ENCODE results near the gene SLC6A11.

SLC6A11 gene

GRCh38 chr3:10841100-10841499 lies 25.1 kb downstream of the SLC6A11 start:
- DNase-seq (ENCODE audit: low read depth in 2 of 2): no peak

DNA sequence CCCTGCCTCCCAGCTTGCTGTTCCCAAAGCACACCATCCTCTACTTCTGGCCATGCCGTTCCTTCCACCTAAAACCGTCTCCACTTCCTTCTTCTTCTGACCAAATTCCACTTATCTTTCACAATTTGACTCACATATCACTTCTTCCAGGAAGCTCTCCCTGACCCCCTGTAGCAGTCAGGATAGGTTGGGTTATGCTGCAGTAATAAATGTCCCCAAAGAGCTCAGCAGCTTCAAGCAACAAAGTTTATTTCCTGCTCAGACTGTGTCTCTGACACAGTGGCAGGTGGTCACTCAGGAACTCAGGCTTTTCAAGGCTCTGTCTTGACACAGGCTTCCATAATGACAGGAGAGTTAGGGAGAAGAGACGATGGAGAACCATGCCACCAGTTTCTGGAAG lies 27.4 kb downstream of the SLC6A11 start:
- no peak for DNase-seq (ENCODE audit: low read depth in 2 of 2)

DNA sequence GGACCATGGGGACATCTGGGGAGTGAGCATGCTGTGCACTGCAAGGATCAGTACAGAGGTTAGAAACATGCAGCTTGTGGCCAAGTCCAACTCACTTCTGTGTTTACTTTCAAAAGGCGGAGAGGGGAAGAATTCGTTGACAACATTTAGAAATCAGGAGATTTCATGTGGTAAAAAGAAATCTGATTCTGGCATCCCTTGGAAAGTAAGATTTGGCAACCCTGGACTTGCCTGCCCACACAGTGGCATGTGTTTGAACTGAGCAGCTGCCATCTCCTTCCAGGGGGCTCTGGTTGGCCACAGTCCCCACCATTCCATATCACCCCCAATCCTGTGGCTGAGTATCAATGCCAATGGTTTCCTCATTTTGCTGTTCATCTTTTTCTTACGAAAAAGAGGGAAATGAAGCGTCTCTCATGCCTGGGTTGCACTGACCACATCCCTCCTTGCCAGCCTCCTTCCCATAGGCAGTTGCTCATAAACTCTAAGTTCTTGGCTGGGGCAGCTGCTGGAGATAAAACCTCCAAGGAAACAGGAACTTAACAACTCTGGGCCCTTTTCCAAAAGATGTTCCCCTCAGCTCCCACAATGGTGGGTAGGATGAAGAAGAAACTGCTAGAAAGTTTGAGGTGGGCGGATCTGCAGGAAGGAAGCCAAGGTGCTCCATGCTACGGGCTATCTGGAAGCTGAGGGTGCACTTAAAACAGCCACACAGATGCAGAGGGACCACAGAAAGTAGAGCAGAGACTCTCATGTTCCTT lies 29.2 kb downstream of the SLC6A11 start:
- no peak for DNase-seq (ENCODE audit: low read depth in 2 of 2)

GRCh38 chr3:10845839-10846656 lies 30.0 kb downstream of the SLC6A11 start:
- DNase-seq (ENCODE audit: low read depth in 2 of 2): no peak

DNA sequence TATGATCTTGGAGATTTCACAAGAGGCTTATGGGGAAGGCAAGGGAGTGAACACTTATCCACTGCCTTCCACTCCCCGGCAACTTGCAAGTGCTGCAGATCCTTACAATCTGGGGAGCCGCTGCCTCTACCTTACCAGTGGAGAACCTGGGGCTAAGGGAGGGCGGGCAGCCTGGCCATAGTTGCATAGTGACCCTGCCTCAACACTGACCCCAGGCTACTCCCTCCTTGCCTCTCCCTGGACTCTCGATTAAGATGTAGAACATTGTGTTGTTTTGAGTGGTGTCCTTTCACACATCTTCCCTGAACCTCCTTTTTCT lies 30.6 kb downstream of the SLC6A11 start:
- no peak for DNase-seq (ENCODE audit: low read depth in 2 of 2)

DNA sequence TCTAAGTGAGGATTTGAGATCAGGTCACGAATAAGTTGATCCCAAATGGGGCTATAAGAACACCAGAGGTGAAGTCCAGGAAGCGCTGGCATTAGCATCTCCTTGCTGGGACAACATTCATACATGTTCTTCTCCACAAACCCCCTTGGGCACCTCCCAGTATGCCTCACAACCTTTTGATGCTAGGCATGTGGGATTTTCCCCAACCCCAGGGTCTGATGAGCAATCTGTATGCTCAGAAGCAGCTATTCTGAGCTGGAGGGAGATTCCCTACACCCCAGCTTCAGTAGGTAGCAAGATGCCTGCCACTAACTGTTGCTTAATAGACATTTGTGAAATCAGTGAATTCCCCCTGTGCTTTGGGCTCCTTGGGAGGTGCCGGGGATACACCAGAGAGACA lies 32.2 kb downstream of the SLC6A11 start:
- DNase-seq (ENCODE audit: low read depth in 2 of 2): no peak

DNA sequence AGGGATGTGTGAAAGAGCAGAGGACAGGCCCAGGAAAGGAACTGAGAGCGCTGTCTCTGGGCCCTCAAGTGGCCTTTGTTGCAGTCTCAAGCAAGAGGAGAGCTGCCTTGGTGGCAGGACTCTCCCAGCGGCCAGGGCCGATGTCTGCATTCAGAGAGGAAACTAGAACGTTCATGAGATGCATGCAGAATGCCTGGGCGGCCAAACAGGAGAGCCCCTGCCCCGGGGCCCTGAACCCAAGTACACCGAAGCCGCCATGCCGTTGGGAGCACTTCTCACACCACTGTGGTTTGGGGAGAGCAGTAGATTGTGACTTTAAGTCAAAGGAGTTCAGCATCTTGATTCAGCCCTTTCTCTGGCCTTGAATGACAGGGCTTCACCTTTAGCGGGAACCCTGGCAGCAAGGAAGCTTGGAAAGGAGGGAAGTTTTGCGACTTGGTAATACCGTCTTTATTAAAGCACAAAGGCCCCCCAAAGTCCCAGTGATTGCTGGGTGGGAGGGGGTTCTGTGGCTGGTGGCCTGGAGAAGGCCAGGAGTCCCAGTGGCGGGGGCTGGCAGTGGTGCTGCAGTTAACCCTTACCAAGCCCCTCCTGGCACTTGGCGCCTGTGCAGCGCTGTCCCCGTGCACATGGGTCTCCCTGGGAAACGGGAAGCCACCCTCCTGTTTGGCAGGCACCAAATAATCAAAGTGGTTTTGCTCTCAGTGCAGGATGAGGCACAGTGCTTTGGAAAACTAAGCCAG lies 36.2 kb downstream of the SLC6A11 start:
- DNase-seq (ENCODE audit: low read depth in 2 of 2): no peak

- no peak for DNase-seq (ENCODE audit: low read depth in 2 of 2)
Observed at GRCh38 chr3:10855083-10855870, 39.2 kb downstream of the SLC6A11 start.

DNA sequence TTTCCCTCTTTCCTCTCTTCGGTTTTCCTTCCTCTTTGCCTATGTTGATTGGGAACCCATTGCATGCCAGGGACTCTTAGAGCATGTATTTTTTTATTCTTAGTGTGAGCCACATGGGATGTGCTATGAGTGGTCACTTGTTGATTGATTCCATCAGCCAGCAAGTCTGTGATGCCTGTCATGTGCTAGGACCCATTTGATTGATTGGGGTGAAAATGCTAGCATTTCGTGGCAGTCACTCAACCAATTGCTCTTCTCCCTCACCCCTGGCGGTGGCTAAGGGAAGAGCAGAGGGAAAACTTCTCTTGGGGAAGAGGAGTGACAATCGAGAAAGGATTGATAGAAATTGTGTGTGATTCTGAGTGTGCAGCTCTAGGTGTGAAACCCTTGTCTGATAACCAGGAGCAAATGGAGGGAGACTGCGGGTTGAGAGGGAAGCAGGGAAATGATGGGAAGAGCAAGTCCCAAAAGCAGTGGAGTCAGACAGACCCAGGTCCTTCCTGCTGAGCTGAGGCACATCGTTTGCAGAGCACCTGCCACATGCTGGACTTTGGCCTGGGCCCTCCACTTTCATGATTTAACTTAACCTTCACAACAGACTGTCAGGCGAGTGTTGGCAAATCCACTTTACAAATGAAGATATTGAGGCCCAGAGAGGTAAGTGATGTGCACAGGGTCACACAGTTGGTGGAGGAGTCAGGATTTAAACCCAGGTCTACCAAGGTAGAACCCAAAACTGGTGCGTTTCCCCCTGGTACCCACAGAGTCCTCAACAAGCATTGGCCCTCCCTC lies 40.0 kb downstream of the SLC6A11 start:
- DNase-seq (ENCODE audit: low read depth in 2 of 2): no peak

GRCh38 chr3:10857235-10857634 lies 41.2 kb downstream of the SLC6A11 start:
- no peak for DNase-seq (ENCODE audit: low read depth in 2 of 2)

GRCh38 chr3:10858091-10858490 lies 42.1 kb downstream of the SLC6A11 start:
- DNase-seq (ENCODE audit: low read depth in 2 of 2): no peak

- DNase-seq (ENCODE audit: low read depth in 2 of 2): no peak
Observed at GRCh38 chr3:10867384-10867783, 51.4 kb downstream of the SLC6A11 start.

DNA sequence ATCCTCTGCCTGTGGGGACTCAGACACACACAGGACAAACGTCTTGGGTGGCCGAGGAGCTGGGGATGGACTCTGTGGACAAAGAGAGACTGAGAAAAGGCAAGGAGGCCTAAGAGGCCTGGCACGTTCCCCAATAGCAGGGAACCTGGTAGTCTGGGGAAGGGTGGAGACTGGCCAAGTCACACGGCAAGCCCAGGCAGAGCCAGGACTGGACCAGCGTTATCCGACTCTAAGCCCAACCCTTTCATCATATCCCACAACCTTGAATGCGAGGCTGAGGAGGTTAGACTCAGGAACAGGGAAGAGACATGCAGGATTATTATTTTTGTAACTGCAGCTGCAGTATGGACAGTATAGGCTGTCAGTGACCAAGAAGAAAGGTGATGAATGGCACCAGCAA lies 53.4 kb downstream of the SLC6A11 start:
- DNase-seq (ENCODE audit: low read depth in 2 of 2): no peak

DNA sequence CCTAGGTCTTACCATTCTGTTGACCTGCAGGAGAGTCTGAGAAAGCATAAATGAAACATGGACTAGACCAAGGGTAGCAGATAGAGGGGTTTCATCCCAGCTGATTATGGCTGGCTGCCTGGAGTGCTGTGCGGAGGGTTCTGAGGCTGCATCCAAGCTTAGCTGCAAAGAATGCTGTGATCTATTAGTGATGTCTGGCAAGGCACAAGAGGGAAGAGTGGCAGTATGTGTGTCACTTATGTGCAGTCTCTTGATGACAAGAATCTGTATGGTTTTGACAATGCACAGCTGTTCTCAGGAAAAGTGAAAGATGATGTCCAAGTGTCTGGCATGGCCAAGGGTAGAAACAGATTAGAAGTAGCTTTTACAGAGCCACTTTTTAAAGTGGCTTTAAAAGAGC lies 54.3 kb downstream of the SLC6A11 start:
- DNase-seq (ENCODE audit: low read depth in 2 of 2): no peak

- DNase-seq (ENCODE audit: low read depth in 2 of 2): no peak
Observed at GRCh38 chr3:10873415-10873814, 57.4 kb downstream of the SLC6A11 start.

DNA sequence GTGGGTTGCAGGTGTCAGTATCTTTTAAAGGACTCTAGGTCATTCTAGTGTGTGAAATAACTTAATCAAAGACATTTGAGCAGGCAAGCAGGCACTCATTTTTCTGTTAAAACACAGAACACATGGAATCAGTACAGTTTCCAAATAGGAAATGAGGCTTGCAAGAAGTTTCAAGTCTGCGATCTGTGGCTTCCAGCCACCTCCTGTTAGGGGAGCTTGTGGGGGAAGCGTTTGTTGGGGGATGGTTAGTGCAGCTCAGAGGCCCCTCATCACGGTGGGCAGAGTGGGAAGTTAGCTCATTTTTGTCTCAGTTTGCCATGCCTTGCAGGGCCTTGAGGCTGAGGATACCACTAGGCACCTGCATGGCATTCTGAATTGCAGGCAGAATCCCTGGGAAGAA lies 59.9 kb downstream of the SLC6A11 start:
- no peak for DNase-seq (ENCODE audit: low read depth in 2 of 2)

- no peak for DNase-seq (ENCODE audit: low read depth in 2 of 2)
Observed at GRCh38 chr3:10876661-10877060, 60.6 kb downstream of the SLC6A11 start.

GRCh38 chr3:10882851-10883250 lies 66.8 kb downstream of the SLC6A11 start:
- no peak for DNase-seq (ENCODE audit: low read depth in 2 of 2)

DNA sequence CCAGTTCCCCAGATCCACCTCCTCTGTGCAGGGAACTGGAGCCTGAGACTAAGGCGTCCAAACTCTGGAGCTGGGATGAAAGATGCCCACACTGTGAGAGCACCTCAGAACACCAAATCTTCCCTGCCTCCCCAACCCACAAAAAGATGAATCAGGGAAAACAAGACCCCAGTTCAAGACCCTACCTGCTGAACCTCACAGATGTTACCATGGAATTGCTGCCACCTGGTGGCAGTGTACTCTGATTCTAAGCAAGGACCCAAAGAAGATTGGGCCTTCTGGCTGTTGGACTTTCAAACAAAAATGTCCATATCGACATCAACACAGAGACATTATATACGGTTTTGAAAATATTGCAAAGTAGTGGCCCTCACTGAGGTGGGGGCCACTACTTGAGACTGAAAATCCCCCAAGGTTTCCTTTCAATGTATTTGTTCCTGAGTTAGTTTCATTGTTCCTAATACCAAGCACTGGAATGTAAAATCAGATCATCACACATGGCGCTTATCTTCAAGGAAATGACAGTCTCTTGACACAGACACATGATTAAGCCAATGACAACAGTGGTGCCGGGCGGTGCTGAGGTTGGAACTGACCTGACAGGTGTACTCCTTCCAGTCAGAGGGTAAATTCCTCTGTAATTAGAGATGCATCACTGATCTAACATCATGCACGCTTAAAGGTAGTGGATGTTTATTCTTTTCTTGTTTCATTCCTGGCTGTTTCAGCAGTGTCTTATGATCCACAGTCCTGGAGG lies 67.6 kb downstream of the SLC6A11 start:
- no peak for DNase-seq (ENCODE audit: low read depth in 2 of 2)

- DNase-seq (ENCODE audit: low read depth in 2 of 2): no peak
Observed at GRCh38 chr3:10887015-10887414, 71.0 kb downstream of the SLC6A11 start.

Measured in stimulated activated CD4-positive, alpha-beta T cell treated with anti-CD3 and anti-CD28 coated beads, Interleukin-1b, Interleukin-23, amount 100 ng/mL, for 1 hour (primary cell).